GM12865 (cell line): ENCODE results near the gene ZSCAN31.
A peak's percentile ranks its signal among the peaks of the same experiment; 100 is the strongest.
"Not testable (repeated sequence)": the region's sequence is repeated elsewhere in the genome, so short reads cannot be mapped to it uniquely, and the experiment has no call there.

Experiments used
- DNase-seq: peaks from one replicate; pipeline ENCODE4 v3.0.0; 2010; ENCODE audit warnings: low read depth
- H3K4me3 ChIP-seq: 2 replicates; pipeline ENCODE4 v1.5.1; 2011; ENCODE audit warnings: mild to moderate bottlenecking, low read depth, low read length, control low read depth
- CTCF ChIP-seq: IDR thresholded peaks from 2 replicates; pipeline ENCODE4 v1.5.1; 2011; ENCODE audit warnings: low read length, control low read depth, low read depth, inconsistent platforms; ENCODE audit not compliant: insufficient read depth; ENCODE audit errors: missing control alignments

Gene ZSCAN31

GRCh38 chr6:28360961-28361360 lies 25.0 kb upstream of the ZSCAN31 start:
- no peak overlapping the region for H3K4me3 ChIP-seq
- DNase-seq: no peak
- TF ChIP-seq CTCF: no peak

GRCh38 chr6:28359562-28359961 lies 23.6 kb upstream of the ZSCAN31 start:
- H3K4me3 ChIP-seq, DNase-seq: not testable (repeated sequence)

GRCh38 chr6:28357036-28357435 lies 21.1 kb upstream of the ZSCAN31 start:
- no peak for TF ChIP-seq CTCF
- no peak overlapping the region for H3K4me3 ChIP-seq
- no peak for DNase-seq

- no peak overlapping the region for H3K4me3 ChIP-seq
- TF ChIP-seq CTCF: no peak
- DNase-seq: no peak
These were observed 20.7 kb upstream of the ZSCAN31 start for GRCh38 chr6:28356666-28357020.

- peak; percentile 71 for TF ChIP-seq CTCF
- peak; percentile 87 for DNase-seq
- peak overlapping the region; percentile 60 for H3K4me3 ChIP-seq
These were observed 20.1 kb upstream of the ZSCAN31 start for GRCh38 chr6:28355743-28356665.

- no peak overlapping the region for H3K4me3 ChIP-seq
- no peak for TF ChIP-seq CTCF
- DNase-seq: no peak
These were observed 19.0 kb upstream of the ZSCAN31 start for GRCh38 chr6:28354688-28355554.

- no peak for DNase-seq
- no peak overlapping the region for H3K4me3 ChIP-seq
- TF ChIP-seq CTCF: no peak
These were observed 18.2 kb upstream of the ZSCAN31 start for GRCh38 chr6:28353981-28354676.
